Kidney tubule cell (primary cell): ENCODE data around the gene KCNG2.

Source experiments
- DNase-seq: peaks from one replicate; pipeline ENCODE4 v3.0.0-alpha.2; 2018; ENCODE audit warnings: low spot score

Gene KCNG2

GRCh38 chr18:79942786-79943607, 145.3 kb downstream of the KCNG2 start:
- no peak for DNase-seq

- no peak for DNase-seq
These were observed 145.9 kb downstream of the KCNG2 start for GRCh38 chr18:79943608-79944125.

- no peak for DNase-seq
These were observed 146.5 kb downstream of the KCNG2 start for GRCh38 chr18:79944126-79944731.

GRCh38 chr18:79944746-79945117, 147.0 kb downstream of the KCNG2 start:
- DNase-seq, result no peak

- DNase-seq, result no peak
These were observed 147.6 kb downstream of the KCNG2 start for GRCh38 chr18:79945118-79946042.

GRCh38 chr18:79947054-79947755, 149.5 kb downstream of the KCNG2 start:
- DNase-seq, result peak; percentile 14

- no peak for DNase-seq
These were observed 150.3 kb downstream of the KCNG2 start for GRCh38 chr18:79947881-79948610.

GRCh38 chr18:79948719-79949411, 151.1 kb downstream of the KCNG2 start:
- no peak for DNase-seq
